B cell (primary cell): Measurements from ENCODE around the gene DLK2.

ENCODE experiments used
- EZH2 ChIP-seq: IDR thresholded peaks from 2 replicates; pipeline ENCODE4 v1.6.1; 2012; ENCODE audit warnings: borderline replicate concordance, low read depth, mild to moderate bottlenecking, moderate library complexity, low read length; ENCODE audit not compliant: insufficient read depth, poor library complexity, severe bottlenecking
- TF ChIP-seq, protein P1 (sequence below): fragments of 200-600 bp; IDR thresholded peaks from one replicate; pipeline ENCODE4 v1.8.0; 2022; ENCODE audit warnings: antibody characterized with exemption, mild to moderate bottlenecking

DNA sequence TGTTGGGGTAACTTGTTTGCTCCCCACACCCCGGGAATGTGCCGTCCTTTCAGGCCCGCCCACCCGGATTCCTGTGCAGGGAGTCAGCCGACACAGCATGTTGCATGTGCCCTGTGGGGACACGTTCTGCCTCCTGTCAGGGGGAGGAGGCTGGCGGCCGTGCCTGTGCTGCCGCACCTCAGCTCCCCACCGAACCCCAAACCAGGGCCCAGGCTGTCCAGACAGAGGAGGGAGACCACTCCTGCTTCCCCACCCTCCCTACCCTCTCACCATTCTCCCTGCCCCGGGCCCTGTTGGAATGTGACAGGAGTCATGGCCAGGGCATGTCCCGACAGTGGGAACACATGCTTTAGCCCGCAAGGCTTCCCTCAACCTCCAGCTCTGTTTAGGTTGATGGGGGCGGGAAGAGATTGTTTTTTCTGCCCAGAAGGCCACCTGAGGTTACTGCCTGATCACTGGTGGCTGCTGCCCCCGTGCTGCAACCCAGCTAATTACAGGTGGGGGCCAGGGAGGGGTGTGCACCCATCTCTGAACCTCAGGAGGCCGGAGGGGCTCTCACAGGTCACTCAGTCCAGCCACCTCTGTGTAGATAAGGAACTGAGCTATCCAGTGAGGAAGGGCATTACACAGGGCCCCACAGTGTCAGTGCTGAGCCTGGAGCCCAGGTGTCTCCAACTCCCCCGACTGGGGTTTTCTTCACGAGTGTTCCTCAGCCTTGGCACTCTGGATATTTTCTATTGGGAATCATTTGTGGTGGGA, 41.2 kb upstream of the DLK2 start:
- TF ChIP-seq, protein P1, sequence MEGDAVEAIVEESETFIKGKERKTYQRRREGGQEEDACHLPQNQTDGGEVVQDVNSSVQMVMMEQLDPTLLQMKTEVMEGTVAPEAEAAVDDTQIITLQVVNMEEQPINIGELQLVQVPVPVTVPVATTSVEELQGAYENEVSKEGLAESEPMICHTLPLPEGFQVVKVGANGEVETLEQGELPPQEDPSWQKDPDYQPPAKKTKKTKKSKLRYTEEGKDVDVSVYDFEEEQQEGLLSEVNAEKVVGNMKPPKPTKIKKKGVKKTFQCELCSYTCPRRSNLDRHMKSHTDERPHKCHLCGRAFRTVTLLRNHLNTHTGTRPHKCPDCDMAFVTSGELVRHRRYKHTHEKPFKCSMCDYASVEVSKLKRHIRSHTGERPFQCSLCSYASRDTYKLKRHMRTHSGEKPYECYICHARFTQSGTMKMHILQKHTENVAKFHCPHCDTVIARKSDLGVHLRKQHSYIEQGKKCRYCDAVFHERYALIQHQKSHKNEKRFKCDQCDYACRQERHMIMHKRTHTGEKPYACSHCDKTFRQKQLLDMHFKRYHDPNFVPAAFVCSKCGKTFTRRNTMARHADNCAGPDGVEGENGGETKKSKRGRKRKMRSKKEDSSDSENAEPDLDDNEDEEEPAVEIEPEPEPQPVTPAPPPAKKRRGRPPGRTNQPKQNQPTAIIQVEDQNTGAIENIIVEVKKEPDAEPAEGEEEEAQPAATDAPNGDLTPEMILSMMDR = peak; percentile 40
- no peak for TF ChIP-seq EZH2
